Spleen (tissue), 7 donors: ENCODE results near the gene HSF4.

ENCODE experiments used
- POLR2AphosphoS5 ChIP-seq, 3 donors: sonication (generic); formaldehyde crosslinking; IDR thresholded peaks; one replicate each; pipeline ENCODE4 v1.5.1; 2017; ENCODE audit warnings: antibody characterized with exemption in 3 of 3
- TF ChIP-seq, protein P1 (sequence below), 11 experiments: fragments of 200-600 bp in 7 of 11; fragments of 450-650 bp in 4 of 11; sonication (generic) in 4 of 11; IDR thresholded peaks in 8 of 11; conservative IDR thresholded peaks in 3 of 11; 1 replicate in 7 of 11; 2 replicates in 4 of 11; pipeline versions ENCODE4 v1.4.0 to v1.8.0; 2016 to 2021; ENCODE audit warnings: antibody characterized with exemption in 11 of 11, inconsistent platforms in 4 of 11, mild to moderate bottlenecking in 1 of 11
- donor health status: DM: no; HTN: no; CAD: no; lungs with moderate emphysema.
- donor health status: DM: no; HTN: no; CAD: no.
- donor health status: DM: no; HTN: no; CAD: no.

DNA sequence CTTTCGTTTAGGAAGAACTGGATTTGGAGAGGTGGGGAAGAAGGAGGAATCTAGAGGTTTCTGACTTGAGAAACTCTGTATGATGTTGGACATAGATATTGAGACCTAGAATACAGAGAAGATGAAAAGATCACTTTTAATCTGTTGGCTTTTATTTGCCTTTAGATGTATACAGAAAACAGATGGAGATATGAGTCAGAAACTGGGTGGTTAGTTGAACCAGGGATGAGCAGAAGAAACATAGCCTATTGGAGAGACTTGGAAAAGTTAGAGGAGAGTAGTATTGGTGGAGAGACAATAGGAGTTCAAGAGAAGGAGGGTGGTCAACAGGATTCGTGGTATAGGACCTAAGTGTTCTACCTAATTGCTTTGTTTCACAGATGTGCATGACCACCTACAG, 49.8 kb upstream of the HSF4 start:
- TF ChIP-seq POLR2AphosphoS5 (IDR thresholded peaks at IDR 0.05) = no peak
- TF ChIP-seq, protein P1, sequence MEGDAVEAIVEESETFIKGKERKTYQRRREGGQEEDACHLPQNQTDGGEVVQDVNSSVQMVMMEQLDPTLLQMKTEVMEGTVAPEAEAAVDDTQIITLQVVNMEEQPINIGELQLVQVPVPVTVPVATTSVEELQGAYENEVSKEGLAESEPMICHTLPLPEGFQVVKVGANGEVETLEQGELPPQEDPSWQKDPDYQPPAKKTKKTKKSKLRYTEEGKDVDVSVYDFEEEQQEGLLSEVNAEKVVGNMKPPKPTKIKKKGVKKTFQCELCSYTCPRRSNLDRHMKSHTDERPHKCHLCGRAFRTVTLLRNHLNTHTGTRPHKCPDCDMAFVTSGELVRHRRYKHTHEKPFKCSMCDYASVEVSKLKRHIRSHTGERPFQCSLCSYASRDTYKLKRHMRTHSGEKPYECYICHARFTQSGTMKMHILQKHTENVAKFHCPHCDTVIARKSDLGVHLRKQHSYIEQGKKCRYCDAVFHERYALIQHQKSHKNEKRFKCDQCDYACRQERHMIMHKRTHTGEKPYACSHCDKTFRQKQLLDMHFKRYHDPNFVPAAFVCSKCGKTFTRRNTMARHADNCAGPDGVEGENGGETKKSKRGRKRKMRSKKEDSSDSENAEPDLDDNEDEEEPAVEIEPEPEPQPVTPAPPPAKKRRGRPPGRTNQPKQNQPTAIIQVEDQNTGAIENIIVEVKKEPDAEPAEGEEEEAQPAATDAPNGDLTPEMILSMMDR (IDR thresholded peaks at IDR 0.05 in 8 of 11, conservative IDR thresholded peaks at IDR 0.05 in 3 of 11) = no peak
